HepG2 (cell line): ENCODE data around the gene SLC22A15. TPM values are rescaled to one million over a fixed set of nuclear protein-coding genes. Genes with fewer than 3 reads are reported as not detected.

Source experiments
- AKAP8 ChIP-seq: sonication (generic); formaldehyde crosslinking; IDR thresholded peaks from 2 replicates; pipeline ENCODE4 v1.5.1; 2020; ENCODE audit warnings: mild to moderate bottlenecking, missing genetic modification reagents
- CBX5 ChIP-seq: sonication (generic); formaldehyde crosslinking; IDR thresholded peaks from 2 replicates; pipeline ENCODE4 v1.4.0; 2020; ENCODE audit warnings: missing genetic modification reagents, borderline replicate concordance
- DPF2 ChIP-seq: sonication (generic); formaldehyde crosslinking; IDR thresholded peaks from 2 replicates; pipeline ENCODE4 v1.4.0; 2020; ENCODE audit warnings: mild to moderate bottlenecking, low read depth, missing genetic modification reagents, borderline replicate concordance
- EZH2 ChIP-seq: conservative IDR thresholded peaks from 2 replicates; pipeline ENCODE4 v1.6.1; 2012; ENCODE audit warnings: mild to moderate bottlenecking, low read depth, low read length, moderate library complexity
- HOXA3 ChIP-seq: sonication (generic); formaldehyde crosslinking; IDR thresholded peaks from 2 replicates; pipeline ENCODE4 v1.5.0; 2020; ENCODE audit warnings: missing genetic modification reagents
- KLF11 ChIP-seq: IDR thresholded peaks from 2 replicates; pipeline ENCODE4 v1.6.1; 2016; ENCODE audit warnings: missing compliant biosample characterization
- REXO4 ChIP-seq: sonication (generic); formaldehyde crosslinking; IDR thresholded peaks from 2 replicates; pipeline ENCODE4 v1.8.0; 2022; ENCODE audit warnings: missing genetic modification reagents, mild to moderate bottlenecking, borderline replicate concordance
- SALL2 ChIP-seq: sonication (generic); formaldehyde crosslinking; IDR thresholded peaks from 2 replicates; pipeline ENCODE4 v1.8.1; 2023; ENCODE audit warnings: mild to moderate bottlenecking, missing genetic modification reagents, inconsistent platforms
- SMAD1 ChIP-seq: sonication (generic); formaldehyde crosslinking; IDR thresholded peaks from 2 replicates; pipeline ENCODE4 v1.4.0; 2020; ENCODE audit warnings: missing genetic modification reagents, low read depth, mild to moderate bottlenecking, borderline replicate concordance
- SP140L ChIP-seq: sonication (generic); formaldehyde crosslinking; IDR thresholded peaks from 2 replicates; pipeline ENCODE4 v1.4.0; 2020; ENCODE audit warnings: missing genetic modification reagents, borderline replicate concordance
- ZBTB1 ChIP-seq: sonication (generic); formaldehyde crosslinking; IDR thresholded peaks from 2 replicates; pipeline ENCODE4 v1.4.0; 2020; ENCODE audit warnings: missing genetic modification reagents, borderline replicate concordance
- ZBTB7B ChIP-seq: sonication (generic); formaldehyde crosslinking; IDR thresholded peaks from 2 replicates; pipeline ENCODE4 v1.4.0; 2020; ENCODE audit warnings: missing genetic modification reagents
- ZMAT3 ChIP-seq: sonication (generic); formaldehyde crosslinking; conservative IDR thresholded peaks from 2 replicates; pipeline ENCODE4 v1.7.0; 2021; ENCODE audit warnings: missing genetic modification reagents
- ZNF207 ChIP-seq: fragments of 450-650 bp; IDR thresholded peaks from 2 replicates; pipeline ENCODE4 v1.6.1; 2016; ENCODE audit warnings: antibody characterized with exemption, borderline replicate concordance
- ZNF326 ChIP-seq: sonication (generic); formaldehyde crosslinking; IDR thresholded peaks from 2 replicates; pipeline ENCODE4 v1.4.0; 2020; ENCODE audit warnings: missing genetic modification reagents, borderline replicate concordance
- ZNF451 ChIP-seq: sonication (generic); formaldehyde crosslinking; IDR thresholded peaks from 2 replicates; pipeline ENCODE4 v1.5.0; 2020; ENCODE audit warnings: mild to moderate bottlenecking, missing genetic modification reagents
- ZNF567 ChIP-seq: sonication (generic); formaldehyde crosslinking; IDR thresholded peaks from 2 replicates; pipeline ENCODE4 v1.8.1; 2023; ENCODE audit warnings: mild to moderate bottlenecking, missing genetic modification reagents, borderline replicate concordance
- ZSCAN30 ChIP-seq: sonication (generic); formaldehyde crosslinking; IDR thresholded peaks from 2 replicates; pipeline ENCODE4 v1.5.0; 2020; ENCODE audit warnings: mild to moderate bottlenecking, missing genetic modification reagents
- polyA plus RNA-seq, 8 experiments: library from polyadenylated mRNA; depleted of rRNA in 3 of 8; stranded (reverse) in 7 of 8; unstranded in 1 of 8; fragments of >200 nt; fragmentation: Illumina TruSeq in 4 of 8; extraction: Trizol in 4 of 8; gene quantifications; 2 replicates each; pipeline versions ENCODE4 v1.2.1 to v1.2.3, GENCODE V29; 2011 to 2016; ENCODE audit warnings: low read depth in 4 of 8, missing spikeins in 1 of 8, mixed read lengths in 1 of 8; ENCODE audit not compliant: insufficient read depth in 1 of 8
- total RNA-seq, 5 experiments: library from RNA; depleted of rRNA; stranded (reverse); fragments of >200 nt; fragmentation: Illumina TruSeq; extraction: Trizol; gene quantifications; 2 replicates each; pipeline ENCODE4 v1.2.3, GENCODE V29; 2016; ENCODE audit warnings: low read depth in 1 of 5
- TF ChIP-seq, protein P1 (sequence below): sonication (generic); formaldehyde crosslinking; IDR thresholded peaks from 2 replicates; pipeline ENCODE4 v1.8.0; 2022; ENCODE audit warnings: mild to moderate bottlenecking, missing genetic modification reagents, borderline replicate concordance
- TF ChIP-seq, protein P2 (sequence below): sonication (generic); formaldehyde crosslinking; IDR thresholded peaks from 2 replicates; pipeline ENCODE4 v1.4.0; 2020; ENCODE audit warnings: missing genetic modification reagents
- TF ChIP-seq, protein P3 (sequence below): IDR thresholded peaks from 2 replicates; pipeline ENCODE4 v1.6.1; 2016; ENCODE audit warnings: low read depth, missing genetic modification reagents, missing compliant biosample characterization
- TF ChIP-seq, protein P4 (sequence below): sonication (generic); formaldehyde crosslinking; IDR thresholded peaks from 2 replicates; pipeline ENCODE4 v1.4.0; 2020; ENCODE audit warnings: mild to moderate bottlenecking, missing genetic modification reagents

The SLC22A15 gene
- total and polyA plus RNA-seq, 2 of the 13 experiments (the other 11 are each of a cell fraction or from before 2014, with no cell fraction given), result 0.24 to 1.7 TPM

DNA sequence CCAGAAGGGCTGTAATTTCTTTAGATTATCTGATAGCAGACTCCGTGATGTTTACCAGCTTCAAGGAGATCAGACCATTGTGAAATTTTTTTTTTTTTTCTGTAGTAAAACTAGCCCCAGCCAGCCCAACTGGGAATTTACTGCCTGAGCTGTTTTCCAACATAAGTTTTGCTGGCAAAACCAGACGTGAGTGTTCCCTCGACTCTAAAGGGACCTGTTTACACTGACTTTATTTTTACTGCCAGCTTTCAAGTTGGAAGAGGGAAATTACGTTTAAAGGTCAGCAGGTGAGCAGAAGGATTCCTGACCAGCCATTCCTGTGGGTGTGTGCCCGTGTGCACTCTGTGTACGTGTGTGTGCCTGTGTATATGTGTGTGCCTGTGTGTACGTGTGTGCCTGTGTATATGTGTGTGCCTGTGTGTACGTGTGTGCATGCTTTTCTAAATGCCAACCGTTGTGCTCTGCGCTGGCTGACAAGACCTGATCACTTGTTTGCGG is 135.3 kb downstream of the SLC22A15 start (continued):
- no peak for TF ChIP-seq KLF11 (CRISPR knock-in tag)
- TF ChIP-seq DPF2 (CRISPR knock-in tag), result no peak
- TF ChIP-seq REXO4 (CRISPR knock-in tag), result no peak
- TF ChIP-seq, protein P1, sequence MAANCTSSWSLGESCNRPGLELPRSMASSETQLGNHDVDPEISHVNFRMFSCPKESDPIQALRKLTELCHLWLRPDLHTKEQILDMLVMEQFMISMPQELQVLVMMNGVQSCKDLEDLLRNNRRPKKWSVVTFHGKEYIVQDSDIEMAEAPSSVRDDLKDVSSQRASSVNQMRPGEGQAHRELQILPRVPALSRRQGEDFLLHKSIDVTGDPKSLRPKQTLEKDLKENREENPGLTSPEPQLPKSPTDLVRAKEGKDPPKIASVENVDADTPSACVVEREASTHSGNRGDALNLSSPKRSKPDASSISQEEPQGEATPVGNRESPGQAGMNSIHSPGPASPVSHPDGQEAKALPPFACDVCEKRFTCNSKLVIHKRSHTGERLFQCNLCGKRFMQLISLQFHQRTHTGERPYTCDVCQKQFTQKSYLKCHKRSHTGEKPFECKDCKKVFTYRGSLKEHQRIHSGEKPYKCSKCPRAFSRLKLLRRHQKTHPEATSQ (CRISPR knock-in tag), result 0 out of 2 replicates have a peak, but pooled peaks have one; percentile 40
- TF ChIP-seq SMAD1, result no peak
- no peak for TF ChIP-seq ZMAT3
- TF ChIP-seq HOXA3, result peak; percentile 20; the same call in 1 of the 2 replicates
- TF ChIP-seq, protein P2, sequence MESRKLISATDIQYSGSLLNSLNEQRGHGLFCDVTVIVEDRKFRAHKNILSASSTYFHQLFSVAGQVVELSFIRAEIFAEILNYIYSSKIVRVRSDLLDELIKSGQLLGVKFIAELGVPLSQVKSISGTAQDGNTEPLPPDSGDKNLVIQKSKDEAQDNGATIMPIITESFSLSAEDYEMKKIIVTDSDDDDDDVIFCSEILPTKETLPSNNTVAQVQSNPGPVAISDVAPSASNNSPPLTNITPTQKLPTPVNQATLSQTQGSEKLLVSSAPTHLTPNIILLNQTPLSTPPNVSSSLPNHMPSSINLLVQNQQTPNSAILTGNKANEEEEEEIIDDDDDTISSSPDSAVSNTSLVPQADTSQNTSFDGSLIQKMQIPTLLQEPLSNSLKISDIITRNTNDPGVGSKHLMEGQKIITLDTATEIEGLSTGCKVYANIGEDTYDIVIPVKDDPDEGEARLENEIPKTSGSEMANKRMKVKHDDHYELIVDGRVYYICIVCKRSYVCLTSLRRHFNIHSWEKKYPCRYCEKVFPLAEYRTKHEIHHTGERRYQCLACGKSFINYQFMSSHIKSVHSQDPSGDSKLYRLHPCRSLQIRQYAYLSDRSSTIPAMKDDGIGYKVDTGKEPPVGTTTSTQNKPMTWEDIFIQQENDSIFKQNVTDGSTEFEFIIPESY (CRISPR knock-in tag), result no peak
- TF ChIP-seq ZBTB7B (CRISPR knock-in tag), result 0 out of 2 replicates have a peak, but pooled peaks have one; percentile 32
- no peak for TF ChIP-seq SP140L (CRISPR knock-in tag)
- no peak for TF ChIP-seq CBX5 (CRISPR knock-in tag)
- TF ChIP-seq ZSCAN30 (CRISPR knock-in tag), result no peak
- TF ChIP-seq SALL2, result no peak
- TF ChIP-seq ZNF326 (CRISPR knock-in tag), result no peak
- no peak for TF ChIP-seq AKAP8 (CRISPR knock-in tag)
- TF ChIP-seq, protein P3, sequence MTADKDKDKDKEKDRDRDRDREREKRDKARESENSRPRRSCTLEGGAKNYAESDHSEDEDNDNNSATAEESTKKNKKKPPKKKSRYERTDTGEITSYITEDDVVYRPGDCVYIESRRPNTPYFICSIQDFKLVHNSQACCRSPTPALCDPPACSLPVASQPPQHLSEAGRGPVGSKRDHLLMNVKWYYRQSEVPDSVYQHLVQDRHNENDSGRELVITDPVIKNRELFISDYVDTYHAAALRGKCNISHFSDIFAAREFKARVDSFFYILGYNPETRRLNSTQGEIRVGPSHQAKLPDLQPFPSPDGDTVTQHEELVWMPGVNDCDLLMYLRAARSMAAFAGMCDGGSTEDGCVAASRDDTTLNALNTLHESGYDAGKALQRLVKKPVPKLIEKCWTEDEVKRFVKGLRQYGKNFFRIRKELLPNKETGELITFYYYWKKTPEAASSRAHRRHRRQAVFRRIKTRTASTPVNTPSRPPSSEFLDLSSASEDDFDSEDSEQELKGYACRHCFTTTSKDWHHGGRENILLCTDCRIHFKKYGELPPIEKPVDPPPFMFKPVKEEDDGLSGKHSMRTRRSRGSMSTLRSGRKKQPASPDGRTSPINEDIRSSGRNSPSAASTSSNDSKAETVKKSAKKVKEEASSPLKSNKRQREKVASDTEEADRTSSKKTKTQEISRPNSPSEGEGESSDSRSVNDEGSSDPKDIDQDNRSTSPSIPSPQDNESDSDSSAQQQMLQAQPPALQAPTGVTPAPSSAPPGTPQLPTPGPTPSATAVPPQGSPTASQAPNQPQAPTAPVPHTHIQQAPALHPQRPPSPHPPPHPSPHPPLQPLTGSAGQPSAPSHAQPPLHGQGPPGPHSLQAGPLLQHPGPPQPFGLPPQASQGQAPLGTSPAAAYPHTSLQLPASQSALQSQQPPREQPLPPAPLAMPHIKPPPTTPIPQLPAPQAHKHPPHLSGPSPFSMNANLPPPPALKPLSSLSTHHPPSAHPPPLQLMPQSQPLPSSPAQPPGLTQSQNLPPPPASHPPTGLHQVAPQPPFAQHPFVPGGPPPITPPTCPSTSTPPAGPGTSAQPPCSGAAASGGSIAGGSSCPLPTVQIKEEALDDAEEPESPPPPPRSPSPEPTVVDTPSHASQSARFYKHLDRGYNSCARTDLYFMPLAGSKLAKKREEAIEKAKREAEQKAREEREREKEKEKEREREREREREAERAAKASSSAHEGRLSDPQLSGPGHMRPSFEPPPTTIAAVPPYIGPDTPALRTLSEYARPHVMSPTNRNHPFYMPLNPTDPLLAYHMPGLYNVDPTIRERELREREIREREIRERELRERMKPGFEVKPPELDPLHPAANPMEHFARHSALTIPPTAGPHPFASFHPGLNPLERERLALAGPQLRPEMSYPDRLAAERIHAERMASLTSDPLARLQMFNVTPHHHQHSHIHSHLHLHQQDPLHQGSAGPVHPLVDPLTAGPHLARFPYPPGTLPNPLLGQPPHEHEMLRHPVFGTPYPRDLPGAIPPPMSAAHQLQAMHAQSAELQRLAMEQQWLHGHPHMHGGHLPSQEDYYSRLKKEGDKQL (CRISPR knock-in tag), result no peak
- no peak for TF ChIP-seq ZBTB1
- no peak for TF ChIP-seq ZNF567 (CRISPR knock-in tag)
- no peak for TF ChIP-seq ZNF451
- TF ChIP-seq EZH2, result no peak
- TF ChIP-seq, protein P4, sequence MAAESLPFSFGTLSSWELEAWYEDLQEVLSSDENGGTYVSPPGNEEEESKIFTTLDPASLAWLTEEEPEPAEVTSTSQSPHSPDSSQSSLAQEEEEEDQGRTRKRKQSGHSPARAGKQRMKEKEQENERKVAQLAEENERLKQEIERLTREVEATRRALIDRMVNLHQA (CRISPR knock-in tag), result no peak
- TF ChIP-seq ZNF207, result no peak
